Breast epithelium (tissue), 3 donors: ENCODE results near the gene AFF4.

Experiments
- CTCF ChIP-seq, 3 donors: fragments of 450-650 bp; IDR thresholded peaks; one replicate each; pipeline ENCODE4 v1.5.1; 2016 to 2017; ENCODE audit warnings: antibody characterized with exemption in 3 of 3, mild to moderate bottlenecking in 3 of 3, moderate library complexity in 3 of 3
- POLR2A ChIP-seq: fragments of 450-650 bp; IDR thresholded peaks from one replicate; pipeline ENCODE4 v1.6.1; 2016; ENCODE audit warnings: antibody characterized with exemption, mild to moderate bottlenecking, moderate library complexity

GRCh38 chr5:133006653-133007052 lies 43.2 kb upstream of the AFF4 start:
- TF ChIP-seq CTCF (IDR thresholded peaks at IDR 0.05) = no peak
- no peak for TF ChIP-seq POLR2A
